Activated CD4-positive, alpha-beta T cell treated with anti-CD3 and anti-CD28 coated beads, Interleukin-2, amount 50 U/mL, for 16 hours (primary cell): ENCODE measurements around the gene NSUN5.
"Not testable (repeated sequence)": the region's sequence is repeated elsewhere in the genome, so short reads cannot be mapped to it uniquely, and the experiment has no call there.

Source experiments
- DNase-seq: peaks from one replicate; pipeline ENCODE4 v3.0.0-alpha.2; 2020

The NSUN5 gene

GRCh38 chr7:73308665-73309214 is at the start of gene NSUN5:
Gene NSUN5 (minus strand): TSS chr7:73308826. CDS start chr7:73308790, 36 bp downstream.
- DNase-seq = peak; percentile 94

GRCh38 chr7:73356159-73356558 is 47.5 kb upstream of the NSUN5 start:
- no peak for DNase-seq

- DNase-seq = no peak
These were observed 46.2 kb upstream of the NSUN5 start for GRCh38 chr7:73354821-73355220.

GRCh38 chr7:73354196-73354595 is 45.6 kb upstream of the NSUN5 start:
- no peak for DNase-seq

GRCh38 chr7:73353243-73353642 is 44.6 kb upstream of the NSUN5 start:
- DNase-seq = no peak

- no peak for DNase-seq
These were observed 44.2 kb upstream of the NSUN5 start for GRCh38 chr7:73352784-73353183.

GRCh38 chr7:73351447-73352167 is 43.0 kb upstream of the NSUN5 start:
- no peak for DNase-seq

- DNase-seq = no peak
These were observed 41.9 kb upstream of the NSUN5 start for GRCh38 chr7:73350306-73351068.

GRCh38 chr7:73349763-73350162 is 41.1 kb upstream of the NSUN5 start:
- DNase-seq = no peak

- no peak for DNase-seq
These were observed 37.3 kb upstream of the NSUN5 start for GRCh38 chr7:73345951-73346350.

GRCh38 chr7:73345538-73345937 is 36.9 kb upstream of the NSUN5 start:
- DNase-seq = no peak

- no peak for DNase-seq
These were observed 35.2 kb upstream of the NSUN5 start for GRCh38 chr7:73343671-73344380.

- DNase-seq = no peak
These were observed 34.0 kb upstream of the NSUN5 start for GRCh38 chr7:73342645-73343044.

GRCh38 chr7:73341877-73342276 is 33.3 kb upstream of the NSUN5 start:
- DNase-seq = peak; percentile 28

GRCh38 chr7:73340514-73340913 is 31.9 kb upstream of the NSUN5 start:
- no peak for DNase-seq

- DNase-seq = no peak
These were observed 29.7 kb upstream of the NSUN5 start for GRCh38 chr7:73338321-73338720.

GRCh38 chr7:73332447-73332846 is 23.8 kb upstream of the NSUN5 start:
- no peak for DNase-seq

GRCh38 chr7:73330772-73331171 is 22.1 kb upstream of the NSUN5 start:
- no peak for DNase-seq

- no peak for DNase-seq
These were observed 21.4 kb upstream of the NSUN5 start for GRCh38 chr7:73329861-73330581.

- no peak for DNase-seq
These were observed 20.1 kb upstream of the NSUN5 start for GRCh38 chr7:73328696-73329095.

GRCh38 chr7:73327922-73328321 is 19.3 kb upstream of the NSUN5 start, which contains the start of the genes FKBP6 and TRIM50:
Gene FKBP6 (plus strand): TSS chr7:73328161. CDS start chr7:73328429, 268 bp downstream.
Gene TRIM50 (minus strand): TSS chr7:73328082. CDS start chr7:73324787, 3,295 bp downstream.
- not testable (repeated sequence) for DNase-seq

- not testable (repeated sequence) for DNase-seq
These were observed 18.8 kb upstream of the NSUN5 start for GRCh38 chr7:73327449-73327848.
